ENCODE measurements around the gene CERS3.

Gene CERS3

DNA sequence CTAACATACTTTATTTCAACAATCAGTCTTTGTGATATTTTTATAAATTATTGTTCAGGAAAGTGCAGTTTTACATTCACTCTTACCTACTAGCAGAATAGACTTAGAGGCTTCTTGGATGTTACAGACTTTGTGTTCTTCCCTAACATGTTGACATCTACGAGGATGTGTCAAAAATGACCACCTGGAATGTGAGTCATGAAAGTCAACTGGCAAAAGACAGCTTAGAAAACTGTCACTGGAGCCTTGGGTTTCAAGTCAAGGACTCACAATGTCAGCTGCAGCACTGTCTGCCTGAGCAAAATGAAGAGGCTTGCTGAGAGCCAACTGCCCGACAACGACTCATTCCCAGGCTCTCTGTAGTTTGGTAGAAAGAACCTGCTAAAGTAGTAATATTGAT lies 91.5 kb downstream of the CERS3 start:
- TF ChIP-seq TCF4 (CRISPR knock-in tag; IDR thresholded peaks at IDR 0.05; ENCODE audit: borderline replicate concordance) = no peak
- TF ChIP-seq CSDC2 (CRISPR knock-in tag; IDR thresholded peaks at IDR 0.05) = no peak
- TF ChIP-seq OSR1 (CRISPR knock-in tag; IDR thresholded peaks at IDR 0.05) = no peak
- no peak for TF ChIP-seq PPARA (CRISPR knock-in tag; IDR thresholded peaks at IDR 0.05; ENCODE audit: borderline replicate concordance)
- no peak for TF ChIP-seq ARNTL (CRISPR knock-in tag; IDR thresholded peaks at IDR 0.05; ENCODE audit: borderline replicate concordance, low read depth)
- no peak for TF ChIP-seq SNAI2 (CRISPR knock-in tag; IDR thresholded peaks at IDR 0.05)
- TF ChIP-seq BACH2 (CRISPR knock-in tag; IDR thresholded peaks at IDR 0.05; ENCODE audit: borderline replicate concordance) = no peak
- no peak for TF ChIP-seq ZNF70 (CRISPR knock-in tag; IDR thresholded peaks at IDR 0.05)
- TF ChIP-seq ESRRG (CRISPR knock-in tag; IDR thresholded peaks at IDR 0.05) = no peak
- TF ChIP-seq, protein P1, sequence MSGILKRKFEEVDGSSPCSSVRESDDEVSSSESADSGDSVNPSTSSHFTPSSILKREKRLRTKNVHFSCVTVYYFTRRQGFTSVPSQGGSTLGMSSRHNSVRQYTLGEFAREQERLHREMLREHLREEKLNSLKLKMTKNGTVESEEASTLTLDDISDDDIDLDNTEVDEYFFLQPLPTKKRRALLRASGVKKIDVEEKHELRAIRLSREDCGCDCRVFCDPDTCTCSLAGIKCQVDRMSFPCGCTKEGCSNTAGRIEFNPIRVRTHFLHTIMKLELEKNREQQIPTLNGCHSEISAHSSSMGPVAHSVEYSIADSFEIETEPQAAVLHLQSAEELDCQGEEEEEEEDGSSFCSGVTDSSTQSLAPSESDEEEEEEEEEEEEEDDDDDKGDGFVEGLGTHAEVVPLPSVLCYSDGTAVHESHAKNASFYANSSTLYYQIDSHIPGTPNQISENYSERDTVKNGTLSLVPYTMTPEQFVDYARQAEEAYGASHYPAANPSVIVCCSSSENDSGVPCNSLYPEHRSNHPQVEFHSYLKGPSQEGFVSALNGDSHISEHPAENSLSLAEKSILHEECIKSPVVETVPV (CRISPR knock-in tag; IDR thresholded peaks at IDR 0.05) = no peak
- no peak for TF ChIP-seq RARB (CRISPR knock-in tag; IDR thresholded peaks at IDR 0.05)
- TF ChIP-seq, protein P2, sequence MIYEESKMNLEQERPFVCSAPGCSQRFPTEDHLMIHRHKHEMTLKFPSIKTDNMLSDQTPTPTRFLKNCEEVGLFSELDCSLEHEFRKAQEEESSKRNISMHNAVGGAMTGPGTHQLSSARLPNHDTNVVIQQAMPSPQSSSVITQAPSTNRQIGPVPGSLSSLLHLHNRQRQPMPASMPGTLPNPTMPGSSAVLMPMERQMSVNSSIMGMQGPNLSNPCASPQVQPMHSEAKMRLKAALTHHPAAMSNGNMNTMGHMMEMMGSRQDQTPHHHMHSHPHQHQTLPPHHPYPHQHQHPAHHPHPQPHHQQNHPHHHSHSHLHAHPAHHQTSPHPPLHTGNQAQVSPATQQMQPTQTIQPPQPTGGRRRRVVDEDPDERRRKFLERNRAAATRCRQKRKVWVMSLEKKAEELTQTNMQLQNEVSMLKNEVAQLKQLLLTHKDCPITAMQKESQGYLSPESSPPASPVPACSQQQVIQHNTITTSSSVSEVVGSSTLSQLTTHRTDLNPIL (CRISPR knock-in tag; IDR thresholded peaks at IDR 0.05; ENCODE audit: low read depth) = no peak
- no peak for TF ChIP-seq GLIS3 (CRISPR knock-in tag; IDR thresholded peaks at IDR 0.05)
- no peak for TF ChIP-seq ZNF8 (CRISPR knock-in tag; IDR thresholded peaks at IDR 0.05)
- no peak for TF ChIP-seq ZFP3 (CRISPR knock-in tag; IDR thresholded peaks at IDR 0.05)
- TF ChIP-seq, protein P3, sequence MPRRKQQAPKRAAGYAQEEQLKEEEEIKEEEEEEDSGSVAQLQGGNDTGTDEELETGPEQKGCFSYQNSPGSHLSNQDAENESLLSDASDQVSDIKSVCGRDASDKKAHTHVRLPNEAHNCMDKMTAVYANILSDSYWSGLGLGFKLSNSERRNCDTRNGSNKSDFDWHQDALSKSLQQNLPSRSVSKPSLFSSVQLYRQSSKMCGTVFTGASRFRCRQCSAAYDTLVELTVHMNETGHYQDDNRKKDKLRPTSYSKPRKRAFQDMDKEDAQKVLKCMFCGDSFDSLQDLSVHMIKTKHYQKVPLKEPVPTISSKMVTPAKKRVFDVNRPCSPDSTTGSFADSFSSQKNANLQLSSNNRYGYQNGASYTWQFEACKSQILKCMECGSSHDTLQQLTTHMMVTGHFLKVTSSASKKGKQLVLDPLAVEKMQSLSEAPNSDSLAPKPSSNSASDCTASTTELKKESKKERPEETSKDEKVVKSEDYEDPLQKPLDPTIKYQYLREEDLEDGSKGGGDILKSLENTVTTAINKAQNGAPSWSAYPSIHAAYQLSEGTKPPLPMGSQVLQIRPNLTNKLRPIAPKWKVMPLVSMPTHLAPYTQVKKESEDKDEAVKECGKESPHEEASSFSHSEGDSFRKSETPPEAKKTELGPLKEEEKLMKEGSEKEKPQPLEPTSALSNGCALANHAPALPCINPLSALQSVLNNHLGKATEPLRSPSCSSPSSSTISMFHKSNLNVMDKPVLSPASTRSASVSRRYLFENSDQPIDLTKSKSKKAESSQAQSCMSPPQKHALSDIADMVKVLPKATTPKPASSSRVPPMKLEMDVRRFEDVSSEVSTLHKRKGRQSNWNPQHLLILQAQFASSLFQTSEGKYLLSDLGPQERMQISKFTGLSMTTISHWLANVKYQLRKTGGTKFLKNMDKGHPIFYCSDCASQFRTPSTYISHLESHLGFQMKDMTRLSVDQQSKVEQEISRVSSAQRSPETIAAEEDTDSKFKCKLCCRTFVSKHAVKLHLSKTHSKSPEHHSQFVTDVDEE (CRISPR knock-in tag; IDR thresholded peaks at IDR 0.05) = no peak
- TF ChIP-seq ZC3H10 (CRISPR knock-in tag; IDR thresholded peaks at IDR 0.05) = no peak
- TF ChIP-seq, protein P4, sequence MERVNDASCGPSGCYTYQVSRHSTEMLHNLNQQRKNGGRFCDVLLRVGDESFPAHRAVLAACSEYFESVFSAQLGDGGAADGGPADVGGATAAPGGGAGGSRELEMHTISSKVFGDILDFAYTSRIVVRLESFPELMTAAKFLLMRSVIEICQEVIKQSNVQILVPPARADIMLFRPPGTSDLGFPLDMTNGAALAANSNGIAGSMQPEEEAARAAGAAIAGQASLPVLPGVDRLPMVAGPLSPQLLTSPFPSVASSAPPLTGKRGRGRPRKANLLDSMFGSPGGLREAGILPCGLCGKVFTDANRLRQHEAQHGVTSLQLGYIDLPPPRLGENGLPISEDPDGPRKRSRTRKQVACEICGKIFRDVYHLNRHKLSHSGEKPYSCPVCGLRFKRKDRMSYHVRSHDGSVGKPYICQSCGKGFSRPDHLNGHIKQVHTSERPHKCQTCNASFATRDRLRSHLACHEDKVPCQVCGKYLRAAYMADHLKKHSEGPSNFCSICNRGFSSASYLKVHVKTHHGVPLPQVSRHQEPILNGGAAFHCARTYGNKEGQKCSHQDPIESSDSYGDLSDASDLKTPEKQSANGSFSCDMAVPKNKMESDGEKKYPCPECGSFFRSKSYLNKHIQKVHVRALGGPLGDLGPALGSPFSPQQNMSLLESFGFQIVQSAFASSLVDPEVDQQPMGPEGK (CRISPR knock-in tag; IDR thresholded peaks at IDR 0.05; ENCODE audit: borderline replicate concordance) = no peak
- TF ChIP-seq ZNF565 (CRISPR knock-in tag; conservative IDR thresholded peaks at IDR 0.05; ENCODE audit: low read depth) = no peak
- no peak for ATAC-seq

DNA sequence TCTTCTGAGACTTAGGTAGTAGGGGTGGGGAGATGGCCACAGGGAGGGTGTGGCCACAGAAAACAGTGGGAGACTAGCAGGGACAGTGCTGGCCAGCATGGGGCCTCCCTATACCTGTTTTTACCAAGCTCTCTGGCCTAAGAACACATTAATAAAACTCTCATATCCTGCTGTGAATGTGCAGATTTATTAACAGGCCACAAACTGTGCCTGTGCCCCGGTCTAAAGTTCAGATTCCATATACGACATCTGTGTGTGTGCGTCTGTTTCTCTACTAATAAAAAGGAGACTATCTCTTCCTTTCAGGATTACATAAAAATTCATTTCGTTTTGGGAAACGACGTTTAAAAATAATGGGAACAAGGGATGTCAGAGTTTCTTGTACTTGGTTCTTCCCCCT lies 94.2 kb downstream of the CERS3 start:
- no peak for ATAC-seq
- TF ChIP-seq RARB (CRISPR knock-in tag; IDR thresholded peaks at IDR 0.05) (no peak), ZC3H10 (CRISPR knock-in tag; IDR thresholded peaks at IDR 0.05) (no peak), CSDC2 (CRISPR knock-in tag; IDR thresholded peaks at IDR 0.05) (no peak), SNAI2 (CRISPR knock-in tag; IDR thresholded peaks at IDR 0.05) (no peak)
- TF ChIP-seq, protein P4 (CRISPR knock-in tag; IDR thresholded peaks at IDR 0.05; ENCODE audit: borderline replicate concordance) = no peak
- TF ChIP-seq, protein P3 (CRISPR knock-in tag; IDR thresholded peaks at IDR 0.05) = no peak
